GM12801 (cell line): ENCODE data around the gene PCMTD2.

Experiments
- CTCF ChIP-seq: IDR thresholded peaks from one replicate; pipeline ENCODE4 v1.5.1; 2011; ENCODE audit warnings: control low read depth; ENCODE audit not compliant: insufficient read length; ENCODE audit errors: extremely low read depth

PCMTD2 gene

GRCh38 chr20:64225171-64225595, 30.4 kb upstream of the PCMTD2 start:
- TF ChIP-seq CTCF = no peak

GRCh38 chr20:64225828-64226598, 29.5 kb upstream of the PCMTD2 start:
- no peak for TF ChIP-seq CTCF

- TF ChIP-seq CTCF = no peak
Observed at GRCh38 chr20:64226686-64227580, 28.6 kb upstream of the PCMTD2 start.

GRCh38 chr20:64228086-64228653, 27.4 kb upstream of the PCMTD2 start:
- TF ChIP-seq CTCF = no peak

GRCh38 chr20:64228751-64229506, 26.6 kb upstream of the PCMTD2 start:
- TF ChIP-seq CTCF = no peak

GRCh38 chr20:64229507-64230061, 26.0 kb upstream of the PCMTD2 start:
- TF ChIP-seq CTCF = no peak
